Measurements from ENCODE around the gene SEM1. TPM values are rescaled to one million over a fixed set of nuclear protein-coding genes. Genes with fewer than 3 reads are reported as not detected.

Gene SEM1
- total RNA-seq, 1 experiment from 2014 or later: 131 TPM

DNA sequence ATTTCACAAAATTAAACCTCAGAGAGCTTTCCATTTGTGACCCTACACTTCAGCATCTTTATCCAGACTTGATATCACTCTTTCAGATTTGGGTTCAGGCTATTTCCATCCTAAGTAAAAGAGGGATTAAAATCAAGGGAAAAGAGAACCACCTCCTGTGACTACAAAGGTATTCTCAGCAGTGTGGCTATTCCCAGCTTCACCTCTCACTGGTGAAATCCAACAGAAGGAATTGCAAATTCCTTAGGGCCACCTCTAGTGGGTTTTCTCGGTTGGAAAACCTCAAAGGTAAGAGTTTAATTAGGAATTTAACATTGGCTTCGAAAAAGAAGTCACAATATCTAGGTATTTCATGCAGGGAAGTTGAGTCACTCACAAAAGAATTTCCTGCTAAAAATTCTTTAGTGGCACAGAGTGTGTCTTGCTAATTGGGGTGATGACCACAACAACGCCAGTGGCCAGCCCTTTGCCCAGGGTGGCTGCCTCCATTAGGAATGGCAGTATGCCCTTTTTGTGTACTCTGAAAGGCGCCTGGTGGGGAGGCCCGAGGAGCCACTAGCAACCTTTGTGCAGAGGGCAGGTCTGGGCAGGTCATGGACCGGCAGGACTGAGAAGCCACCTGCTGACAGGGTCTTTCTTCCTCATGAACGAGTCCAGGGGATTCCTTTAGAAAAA lies 52.2 kb downstream of the SEM1 start:
- H2AFZ ChIP-seq: no peak overlapping the region

DNA sequence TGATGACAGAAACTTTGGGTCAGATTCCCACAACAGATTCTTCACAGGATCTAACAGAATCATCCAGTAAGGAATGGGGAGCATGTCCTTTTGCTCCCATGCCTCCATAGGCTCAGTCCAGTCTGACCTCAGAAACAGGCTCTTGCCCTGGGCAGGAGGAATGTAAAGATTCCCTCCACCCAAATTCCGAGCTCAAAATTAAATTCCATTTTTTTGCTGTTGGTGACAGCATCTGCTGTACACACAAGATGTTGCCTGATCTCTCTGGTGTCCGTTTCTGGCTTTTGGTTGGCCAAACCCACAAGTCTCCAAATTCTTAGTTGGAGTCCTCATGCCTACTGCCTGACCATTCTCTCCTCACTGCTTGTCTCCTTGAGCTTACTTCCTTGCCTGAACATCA lies 53.7 kb downstream of the SEM1 start:
- no peaks in the 10 kb centered on the region for H3K9me2 ChIP-seq (ENCODE audit: insufficient read depth)
- TF ChIP-seq, protein P1, sequence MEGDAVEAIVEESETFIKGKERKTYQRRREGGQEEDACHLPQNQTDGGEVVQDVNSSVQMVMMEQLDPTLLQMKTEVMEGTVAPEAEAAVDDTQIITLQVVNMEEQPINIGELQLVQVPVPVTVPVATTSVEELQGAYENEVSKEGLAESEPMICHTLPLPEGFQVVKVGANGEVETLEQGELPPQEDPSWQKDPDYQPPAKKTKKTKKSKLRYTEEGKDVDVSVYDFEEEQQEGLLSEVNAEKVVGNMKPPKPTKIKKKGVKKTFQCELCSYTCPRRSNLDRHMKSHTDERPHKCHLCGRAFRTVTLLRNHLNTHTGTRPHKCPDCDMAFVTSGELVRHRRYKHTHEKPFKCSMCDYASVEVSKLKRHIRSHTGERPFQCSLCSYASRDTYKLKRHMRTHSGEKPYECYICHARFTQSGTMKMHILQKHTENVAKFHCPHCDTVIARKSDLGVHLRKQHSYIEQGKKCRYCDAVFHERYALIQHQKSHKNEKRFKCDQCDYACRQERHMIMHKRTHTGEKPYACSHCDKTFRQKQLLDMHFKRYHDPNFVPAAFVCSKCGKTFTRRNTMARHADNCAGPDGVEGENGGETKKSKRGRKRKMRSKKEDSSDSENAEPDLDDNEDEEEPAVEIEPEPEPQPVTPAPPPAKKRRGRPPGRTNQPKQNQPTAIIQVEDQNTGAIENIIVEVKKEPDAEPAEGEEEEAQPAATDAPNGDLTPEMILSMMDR (conservative IDR thresholded peaks at IDR 0.05): no peak
- TF ChIP-seq EZH2 (IDR thresholded peaks at IDR 0.05; ENCODE audit: low read depth): no peak
- no peak overlapping the region for H3K4me3 ChIP-seq
- ChIA-PET CTCF (interaction anchor here (0.5 kb wide), 1 partner anchor 71 kb away, joined by 3 read pairs; no protein-coding TSS in a partner anchor), POLR2A (ENCODE audit: unreplicated experiment) (no interaction called here)
- H3K27me3 ChIP-seq (ENCODE audit: insufficient read depth, low read depth): no peaks in the 10 kb centered on the region
- DNase-seq: no peak
- H3K4me2 ChIP-seq: no peak overlapping the region
- BruUV-seq (replicated peaks): no TSS peak
- H4K20me1 ChIP-seq (ENCODE audit: insufficient read depth): no peaks in the 10 kb centered on the region
- intact Hi-C loops (cut with micrococcal nuclease; ENCODE audit: unreplicated experiment): no loop called here
- no peaks in the 10 kb centered on the region for H3K36me3 ChIP-seq (ENCODE audit: low read depth)
- no peaks in the 10 kb centered on the region for H3K4me1 ChIP-seq (replicated peaks; ENCODE audit: insufficient read depth)
- H3K27ac ChIP-seq: no peak overlapping the region
- H3K79me2 ChIP-seq (ENCODE audit: low read depth): no peaks in the 10 kb centered on the region
- no peaks in the 10 kb centered on the region for H3F3A ChIP-seq (ENCODE audit: insufficient read depth, low read depth)
- H3K9me3 ChIP-seq (ENCODE audit: insufficient read depth, low read depth): no peaks in the 10 kb centered on the region
- no peak overlapping the region for H2AFZ ChIP-seq

More for the DNA sequence above, 52.2 kb downstream of the SEM1 start:
- intact Hi-C loops (cut with micrococcal nuclease; ENCODE audit: unreplicated experiment): no loop called here
- no peak for DNase-seq
- no peak overlapping the region for H3K4me3 ChIP-seq
- ChIA-PET CTCF (no interaction called here), POLR2A (ENCODE audit: unreplicated experiment) (no interaction called here)
- no peaks in the 10 kb centered on the region for H3K36me3 ChIP-seq (ENCODE audit: low read depth)
- H3K4me2 ChIP-seq: no peak overlapping the region
- H3K27ac ChIP-seq: no peak overlapping the region
- H3K27me3 ChIP-seq (ENCODE audit: insufficient read depth, low read depth): no peaks in the 10 kb centered on the region
- no peaks in the 10 kb centered on the region for H4K20me1 ChIP-seq (ENCODE audit: insufficient read depth)
- H3K9me3 ChIP-seq (ENCODE audit: insufficient read depth, low read depth): no peaks in the 10 kb centered on the region
- no peaks in the 10 kb centered on the region for H3K9me2 ChIP-seq (ENCODE audit: insufficient read depth)
- H3K79me2 ChIP-seq (ENCODE audit: low read depth): no peaks in the 10 kb centered on the region
- TF ChIP-seq, protein P1 (conservative IDR thresholded peaks at IDR 0.05): no peak
- no peak for TF ChIP-seq EZH2 (IDR thresholded peaks at IDR 0.05; ENCODE audit: low read depth)
- H3F3A ChIP-seq (ENCODE audit: insufficient read depth, low read depth): no peaks in the 10 kb centered on the region
- BruUV-seq (replicated peaks): no TSS peak
- H3K4me1 ChIP-seq (replicated peaks; ENCODE audit: insufficient read depth): no peaks in the 10 kb centered on the region

DNA sequence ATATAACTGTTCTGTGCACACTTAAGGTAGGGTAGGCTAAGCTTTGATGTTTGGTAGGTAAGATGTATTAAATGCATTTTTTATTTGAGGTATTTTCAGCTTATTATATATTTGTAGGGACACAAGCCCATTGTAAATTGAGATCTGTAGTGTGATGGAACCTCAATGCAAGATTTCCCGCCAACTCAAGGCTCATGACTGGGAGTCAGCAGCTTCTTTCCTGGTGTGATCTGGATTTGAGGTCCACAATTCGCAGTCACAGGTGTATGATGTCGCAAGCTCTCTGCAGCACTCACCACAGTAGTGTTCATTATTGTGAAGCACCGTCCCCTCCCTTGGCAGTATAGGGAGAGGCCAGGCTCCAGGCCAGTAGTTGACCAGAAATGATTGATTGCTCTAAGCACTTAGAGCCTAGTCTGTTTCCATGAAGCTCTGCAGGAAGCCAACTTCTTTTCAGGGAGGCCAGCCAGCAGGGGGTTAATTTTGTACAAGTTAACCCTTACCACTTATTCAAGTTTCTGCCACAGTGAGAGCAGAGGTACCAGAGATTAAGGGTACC lies 54.9 kb downstream of the SEM1 start:
- DNase-seq: no peak

More for the DNA sequence above, 54.9 kb downstream of the SEM1 start:
- no peak overlapping the region for H3K27ac ChIP-seq
- H3K9me2 ChIP-seq (ENCODE audit: insufficient read depth): no peaks in the 10 kb centered on the region
- intact Hi-C loops (cut with micrococcal nuclease; ENCODE audit: unreplicated experiment): no loop called here
- no peaks in the 10 kb centered on the region for H3F3A ChIP-seq (ENCODE audit: insufficient read depth, low read depth)
- BruUV-seq (replicated peaks): no TSS peak
- H3K4me2 ChIP-seq: no peak overlapping the region
- H3K36me3 ChIP-seq (ENCODE audit: low read depth): no peaks in the 10 kb centered on the region
- H3K9me3 ChIP-seq (ENCODE audit: insufficient read depth, low read depth): no peaks in the 10 kb centered on the region
- no peaks in the 10 kb centered on the region for H3K4me1 ChIP-seq (replicated peaks; ENCODE audit: insufficient read depth)
- no peaks in the 10 kb centered on the region for H4K20me1 ChIP-seq (ENCODE audit: insufficient read depth)
- no peak overlapping the region for H2AFZ ChIP-seq
- no peak overlapping the region for H3K4me3 ChIP-seq
- ChIA-PET CTCF (no interaction called here), POLR2A (ENCODE audit: unreplicated experiment) (no interaction called here)
- TF ChIP-seq, protein P1 (conservative IDR thresholded peaks at IDR 0.05): no peak
- no peak for TF ChIP-seq EZH2 (IDR thresholded peaks at IDR 0.05; ENCODE audit: low read depth)
- H3K27me3 ChIP-seq (ENCODE audit: insufficient read depth, low read depth): no peaks in the 10 kb centered on the region
- no peaks in the 10 kb centered on the region for H3K79me2 ChIP-seq (ENCODE audit: low read depth)
